ENCODE measurements around the gene TMBIM6. TPM values are rescaled to one million over a fixed set of nuclear protein-coding genes. Genes with fewer than 3 reads are reported as not detected.
A peak's percentile ranks its signal among the peaks of the same experiment; 100 is the strongest.
"Not testable (repeated sequence)": the region's sequence is repeated elsewhere in the genome, so short reads cannot be mapped to it uniquely, and the experiment has no call there.

Gene TMBIM6, protein sequence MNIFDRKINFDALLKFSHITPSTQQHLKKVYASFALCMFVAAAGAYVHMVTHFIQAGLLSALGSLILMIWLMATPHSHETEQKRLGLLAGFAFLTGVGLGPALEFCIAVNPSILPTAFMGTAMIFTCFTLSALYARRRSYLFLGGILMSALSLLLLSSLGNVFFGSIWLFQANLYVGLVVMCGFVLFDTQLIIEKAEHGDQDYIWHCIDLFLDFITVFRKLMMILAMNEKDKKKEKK
- 334 TPM for total RNA-seq

DNA sequence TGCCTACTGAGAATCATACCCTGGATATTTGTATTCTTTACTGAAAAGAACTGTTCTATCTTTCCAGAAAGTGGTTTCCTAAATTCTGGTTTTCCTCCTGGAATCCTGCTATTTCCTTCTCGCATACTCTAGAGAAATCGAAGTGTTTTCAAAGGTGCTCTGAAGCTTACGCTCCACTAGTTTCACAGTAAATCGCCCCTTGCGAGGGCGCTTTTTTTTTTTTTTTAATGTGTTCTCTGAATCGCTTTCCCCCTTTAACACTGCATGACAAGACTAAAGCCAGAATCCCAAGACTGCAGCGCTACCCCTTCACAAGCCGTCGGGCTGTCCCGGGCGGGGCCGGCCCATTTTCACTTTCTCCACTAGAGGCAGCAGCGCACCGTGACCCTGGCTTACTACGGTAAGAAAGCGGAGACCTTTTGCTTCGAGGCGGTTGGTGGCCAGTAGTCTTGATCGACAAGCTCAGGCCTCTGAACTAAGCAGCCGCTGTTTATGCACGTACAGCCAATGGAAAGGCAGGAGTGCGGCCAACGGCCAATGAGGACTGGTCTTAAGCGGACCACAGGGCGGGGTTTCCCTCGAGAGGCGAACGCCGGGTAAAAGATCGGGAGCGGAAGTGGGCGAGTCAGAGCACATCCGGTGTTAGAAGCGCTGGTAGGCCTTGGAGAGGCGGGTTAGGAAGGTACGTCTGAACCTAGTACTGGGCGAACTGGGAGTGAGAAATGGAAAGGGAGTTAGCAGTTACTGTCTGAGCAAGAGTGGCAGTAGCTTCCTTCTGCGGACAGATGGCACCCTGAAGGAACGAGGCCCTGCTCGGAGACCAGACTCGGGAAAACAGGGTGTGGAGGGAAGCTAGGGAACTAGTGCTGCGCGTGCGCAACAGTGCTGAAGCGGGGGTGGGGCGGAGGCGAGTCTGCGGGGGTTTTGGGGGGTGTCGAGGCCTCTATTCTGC is at the start of gene TMBIM6:
TMBIM6 (plus strand) TSS at position 628 of the 952 bp plus-strand sequence. CDS start 10,937 bp downstream, outside the sequence.
- peak; percentile 100 for DNase-seq

DNA sequence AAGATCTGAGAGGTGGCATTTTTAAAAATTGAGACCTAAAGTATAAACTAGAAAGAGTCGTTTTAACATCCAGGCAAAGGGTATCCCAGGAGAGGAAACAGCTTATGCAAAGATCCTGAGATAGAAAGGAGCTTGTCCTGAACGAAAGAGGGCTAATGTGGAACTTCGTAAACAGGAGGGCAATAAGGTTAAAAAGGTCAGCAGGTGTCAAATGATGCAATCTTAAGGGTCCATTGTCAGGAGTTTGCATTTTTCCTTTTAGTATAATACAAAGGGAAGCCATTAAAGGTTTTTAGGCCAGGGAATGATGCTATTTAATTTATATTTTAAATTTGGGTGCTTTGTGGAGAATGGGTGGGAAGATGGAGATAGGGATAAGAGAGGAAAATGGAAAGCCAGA is 48.5 kb upstream of the TMBIM6 start:
- DNase-seq, result no peak

DNA sequence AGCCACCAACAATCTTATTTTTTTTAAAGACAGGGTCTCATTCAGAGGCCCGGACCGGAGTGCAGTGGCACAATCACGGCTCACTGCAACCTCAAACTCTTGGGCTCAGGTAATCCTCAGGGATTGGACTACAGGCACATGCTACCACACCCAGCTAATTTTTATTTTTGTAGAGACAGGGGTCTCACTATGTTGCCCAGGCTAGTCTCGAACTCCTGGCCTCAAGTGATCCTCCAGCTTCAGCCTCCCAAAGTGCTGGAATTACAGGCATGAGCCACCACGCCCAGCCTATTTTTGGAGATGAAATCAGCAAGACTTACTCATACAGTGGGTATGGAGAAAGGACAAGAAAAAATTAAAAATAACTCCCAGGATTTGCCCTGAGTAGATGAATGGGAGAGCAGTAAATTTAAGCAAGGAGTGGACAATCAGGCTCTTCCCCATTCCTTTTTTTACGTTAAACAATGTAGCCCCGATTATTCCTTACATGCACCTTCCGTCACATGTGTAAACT is 47.4 kb upstream of the TMBIM6 start:
- DNase-seq, result no peak

DNA sequence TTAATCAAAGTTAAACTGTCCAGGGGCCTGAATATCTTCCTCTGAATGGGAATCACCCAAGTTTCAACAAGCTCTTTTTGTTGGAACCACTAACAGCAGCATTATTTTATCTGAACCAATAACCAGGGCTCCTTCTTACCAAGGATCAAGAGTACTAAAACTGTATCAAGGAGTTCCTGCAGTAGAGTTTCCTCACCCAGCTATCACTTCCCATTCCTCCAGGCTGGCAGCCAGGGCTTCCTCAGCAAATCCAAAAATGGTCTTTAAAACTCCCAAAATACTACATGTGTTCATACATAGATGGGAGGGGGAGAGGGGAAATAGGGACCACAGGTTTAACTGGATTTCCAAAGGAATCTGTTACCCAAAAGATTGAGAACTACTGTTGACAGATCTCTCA is 44.6 kb upstream of the TMBIM6 start:
- DNase-seq, result no peak

DNA sequence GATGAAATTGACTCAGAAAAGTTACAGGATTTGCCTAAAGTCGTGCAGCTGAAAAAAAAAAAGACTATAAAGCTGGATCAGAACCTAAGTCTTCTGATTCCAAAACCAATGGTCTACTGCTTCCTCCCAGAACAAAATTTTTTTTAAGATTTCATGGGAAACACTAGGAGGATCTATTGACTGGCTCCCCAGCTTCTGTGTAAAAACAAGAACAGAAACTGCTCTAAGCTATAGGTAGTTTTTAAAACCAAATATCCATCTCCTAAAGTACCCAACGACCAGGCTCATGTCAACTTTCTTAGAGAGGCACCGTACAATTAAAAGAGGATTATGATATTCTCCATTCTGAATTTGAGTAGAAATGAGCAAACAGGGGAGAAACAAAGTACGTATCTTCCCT is 43.5 kb upstream of the TMBIM6 start:
- no peak for DNase-seq

DNA sequence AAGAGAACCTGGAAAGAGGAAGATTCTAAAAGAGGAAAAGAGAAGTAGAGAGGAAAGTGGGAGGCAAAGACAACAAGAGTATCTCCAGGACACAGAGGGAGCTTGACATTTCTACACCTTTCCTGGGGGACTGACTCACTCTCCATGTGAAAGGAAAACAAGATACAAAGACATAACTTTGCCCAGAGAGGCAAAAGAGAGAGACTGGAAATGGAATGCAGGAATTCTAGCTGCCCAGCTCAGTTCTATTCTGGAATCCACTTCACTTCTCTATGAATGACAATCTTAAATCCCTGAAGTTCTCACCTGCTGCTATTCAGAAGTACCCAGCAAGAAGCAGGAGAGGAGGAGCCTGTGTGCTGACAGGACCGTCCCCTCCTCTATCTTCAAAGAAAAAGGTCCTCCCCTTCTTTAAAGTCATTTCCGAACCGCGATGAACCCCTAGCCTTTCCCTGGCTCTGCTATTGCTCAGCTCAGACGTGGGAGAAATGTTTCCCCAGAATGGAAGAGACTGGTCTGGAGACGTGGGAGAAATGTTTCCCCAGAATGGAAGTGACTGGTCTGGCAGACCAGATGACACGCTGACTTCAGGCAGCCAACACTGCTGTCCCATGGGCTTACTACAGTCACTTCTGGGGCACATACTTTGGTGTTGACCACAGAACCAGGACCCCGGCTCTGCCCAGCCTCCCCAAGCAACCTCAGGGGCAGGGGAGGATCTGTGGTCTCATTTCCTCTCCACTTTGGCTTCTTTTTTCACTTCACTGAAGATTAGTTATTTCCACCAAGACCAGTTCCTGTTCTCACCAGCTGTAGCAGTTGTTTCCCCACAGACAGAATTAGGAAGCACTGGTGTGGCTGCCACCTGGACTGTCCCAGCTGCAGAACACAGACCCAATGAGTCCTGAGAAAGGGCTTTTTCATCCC is 42.5 kb upstream of the TMBIM6 start:
- DNase-seq, result peak; percentile 64

DNA sequence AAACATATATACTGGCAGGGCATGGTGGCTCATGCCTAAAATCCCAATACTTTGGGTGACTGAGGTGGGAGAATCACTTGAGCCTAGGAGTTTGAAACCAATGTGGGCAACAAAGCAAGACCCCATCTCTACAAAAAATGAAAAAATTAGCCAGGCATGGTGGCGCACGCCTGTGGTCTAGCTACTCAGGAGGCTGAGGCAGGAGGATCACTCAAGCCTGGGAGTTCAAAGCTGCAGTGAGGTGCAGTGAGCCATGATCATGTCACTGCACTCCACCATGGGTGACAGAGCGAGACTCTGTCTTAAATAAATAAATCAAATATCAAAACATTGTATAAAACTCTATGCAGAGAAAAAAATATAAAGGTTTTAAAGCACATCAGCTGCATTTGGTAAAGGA is 39.3 kb upstream of the TMBIM6 start:
- no peak for DNase-seq

DNA sequence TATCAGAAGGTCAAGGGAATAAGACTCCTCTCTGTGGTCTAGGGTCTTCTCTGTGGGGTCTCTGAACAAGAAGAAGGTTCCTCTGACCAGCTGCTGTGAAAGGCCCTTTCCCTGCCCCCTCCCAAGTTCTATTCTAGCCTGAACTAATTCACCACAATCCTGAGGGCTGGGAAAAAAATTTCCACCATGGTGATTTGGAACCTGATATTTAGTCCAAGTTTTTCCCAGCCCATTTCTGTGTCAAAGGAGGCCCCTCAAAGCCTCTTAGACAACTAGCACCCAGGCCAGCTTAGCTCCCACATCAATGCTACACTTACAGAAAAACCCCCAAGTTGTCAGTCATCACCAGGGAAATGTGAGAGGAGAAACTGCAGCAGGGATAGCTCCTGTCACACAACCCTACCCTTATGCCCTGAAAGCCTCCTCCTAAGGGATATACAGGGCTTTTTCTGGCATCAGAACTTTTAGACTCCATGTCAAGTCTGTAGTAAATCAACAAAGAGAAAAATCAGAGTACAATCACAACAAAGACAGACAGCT is 38.6 kb upstream of the TMBIM6 start:
- peak; percentile 85 for DNase-seq

DNA sequence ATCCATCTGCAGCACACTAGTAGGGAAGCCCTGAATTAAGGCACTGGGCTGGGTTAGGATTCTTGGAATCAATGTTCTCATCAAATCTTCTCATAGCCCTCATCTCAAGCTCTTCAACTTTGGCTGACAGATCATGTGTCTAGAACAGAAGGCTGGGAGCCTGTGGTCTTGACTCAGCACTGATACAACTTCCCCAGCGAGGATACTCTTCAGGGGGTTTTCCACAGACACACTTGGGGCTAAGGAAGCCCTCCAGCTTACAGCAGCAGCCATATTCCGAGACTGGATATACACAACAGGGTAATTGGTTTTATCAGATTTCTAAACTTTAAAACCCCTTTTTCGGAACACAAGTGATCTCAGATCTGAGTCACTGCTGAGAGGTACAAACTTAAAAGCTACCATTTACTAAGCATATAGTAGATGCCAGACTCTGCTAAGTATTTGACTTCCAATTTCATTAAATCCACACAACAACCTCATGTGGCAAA is 37.7 kb upstream of the TMBIM6 start:
- peak; percentile 32 for DNase-seq

DNA sequence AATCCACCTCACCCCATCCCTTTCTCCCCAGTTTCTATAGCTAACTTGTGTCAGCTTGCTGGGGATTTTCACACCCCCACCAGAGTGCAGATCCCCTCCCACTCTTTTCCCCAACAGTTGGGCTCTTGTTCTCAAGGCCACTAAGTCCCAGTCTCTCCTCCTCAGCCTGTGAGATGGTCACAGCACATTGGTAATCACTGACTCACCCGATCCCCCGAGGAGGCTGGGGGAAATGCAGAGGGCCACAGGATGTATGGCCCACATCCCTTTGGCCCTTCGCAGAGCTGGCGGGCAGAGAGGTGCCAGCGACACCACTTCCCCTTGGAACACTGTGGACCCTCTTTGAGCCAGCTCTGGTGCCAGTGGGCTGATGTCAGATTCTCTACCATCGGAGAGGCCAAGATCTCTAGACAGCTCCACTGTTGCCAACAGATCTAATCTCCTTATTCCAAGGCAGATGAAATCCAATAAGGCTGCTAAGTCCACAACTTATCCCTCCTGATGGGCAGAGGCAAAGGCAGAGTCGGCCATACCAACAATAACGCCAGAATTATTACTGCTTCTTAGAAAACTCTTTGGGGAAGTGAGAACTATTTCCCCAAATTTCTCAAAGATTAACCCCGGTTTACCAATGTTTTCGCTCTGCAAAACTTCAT is 35.8 kb upstream of the TMBIM6 start:
- peak; percentile 67 for DNase-seq

DNA sequence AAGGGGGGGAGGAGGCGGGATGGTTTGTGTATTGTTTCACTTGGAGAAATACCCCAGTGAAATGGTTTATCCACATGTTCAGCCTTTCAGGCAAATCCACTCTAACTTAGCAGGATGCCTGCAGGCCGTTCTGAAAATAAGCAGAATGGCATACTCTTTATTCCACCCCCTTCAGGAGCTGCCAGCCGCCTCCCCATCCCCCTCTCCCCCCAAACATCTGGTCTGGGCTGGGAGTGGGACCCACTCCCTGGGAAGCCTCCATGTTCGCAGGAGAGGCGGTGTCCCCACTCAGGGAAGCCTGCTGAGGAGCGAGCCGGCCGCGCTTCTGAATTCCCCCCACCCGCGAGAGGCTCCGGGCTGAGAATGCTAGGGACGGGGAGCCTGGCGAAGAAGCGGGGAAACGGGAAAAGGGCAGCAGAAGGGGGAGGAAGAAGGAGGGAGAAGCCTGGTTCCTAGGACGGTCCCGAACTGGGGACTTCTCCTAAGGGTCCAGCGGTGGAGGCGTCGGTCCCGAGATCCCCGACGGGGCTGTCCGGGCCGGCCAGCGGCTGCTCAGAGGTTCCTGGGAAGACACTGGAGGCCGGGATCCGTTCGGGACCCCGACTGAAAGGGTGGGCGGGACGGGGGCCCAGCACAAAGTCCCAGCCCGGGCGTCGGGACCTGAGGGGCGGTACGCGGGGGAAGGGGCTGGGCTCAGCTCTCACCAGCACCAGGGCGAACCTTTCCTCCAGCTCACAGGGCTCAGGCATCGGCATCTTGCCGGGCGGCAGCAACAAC is 34.8 kb upstream of the TMBIM6 start:
- peak; percentile 80 for DNase-seq

DNA sequence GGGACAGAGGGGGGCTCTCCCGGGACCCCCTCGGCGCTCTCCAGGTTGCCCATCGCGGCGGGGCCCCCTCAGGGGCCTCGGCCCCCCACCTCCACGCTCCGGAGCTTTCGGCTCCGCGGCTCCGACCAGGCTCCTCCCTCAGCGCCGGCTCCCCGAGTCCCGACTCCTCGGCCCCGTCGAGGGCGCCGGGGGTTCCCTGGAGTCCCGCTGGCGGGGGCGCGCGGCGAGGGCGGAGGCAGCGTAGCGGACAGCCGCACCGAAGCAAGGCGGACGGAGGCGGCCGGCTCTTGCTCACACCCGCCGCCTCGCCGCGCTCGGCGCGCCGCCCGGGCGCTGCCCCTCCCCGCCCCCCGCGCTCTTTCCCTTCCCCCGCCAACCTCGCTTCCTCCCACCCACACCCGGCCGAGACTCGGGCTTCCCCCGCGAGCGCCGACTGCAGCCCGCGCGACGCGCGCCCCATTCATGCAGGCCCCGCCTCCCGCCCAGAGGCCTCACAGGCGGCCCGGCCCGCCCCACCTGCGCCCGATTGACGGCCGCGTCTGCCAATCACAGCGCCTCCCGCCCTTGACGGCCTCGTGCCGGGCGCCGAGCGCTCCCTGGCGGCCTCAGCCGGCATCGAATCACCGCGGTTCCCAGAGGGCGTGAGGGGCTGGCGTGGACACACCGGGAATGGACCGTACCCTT is 34.1 kb upstream of the TMBIM6 start, which contains the start of gene FMNL3:
FMNL3 (minus strand) TSS at position 278 of the 684 bp plus-strand sequence; CDS start at position 53, 225 bp downstream.
- DNase-seq, result peak; percentile 98

DNA sequence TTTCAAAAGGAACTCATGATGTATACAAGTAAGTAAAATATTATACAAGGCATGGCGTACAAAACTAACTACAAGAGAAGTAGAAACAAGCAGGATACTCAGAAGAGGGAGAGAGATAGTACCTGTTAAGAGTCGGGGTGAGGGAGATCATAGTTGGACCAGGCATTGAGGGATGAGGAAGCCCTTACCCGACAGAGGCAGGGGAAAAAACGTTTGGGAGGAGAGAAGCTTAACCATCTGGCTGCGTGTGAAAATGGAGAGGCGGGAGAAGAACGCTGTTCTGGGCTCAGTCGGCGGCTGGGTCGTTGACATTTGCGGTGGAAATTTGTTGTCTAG is 33.6 kb upstream of the TMBIM6 start:
- DNase-seq, result no peak

DNA sequence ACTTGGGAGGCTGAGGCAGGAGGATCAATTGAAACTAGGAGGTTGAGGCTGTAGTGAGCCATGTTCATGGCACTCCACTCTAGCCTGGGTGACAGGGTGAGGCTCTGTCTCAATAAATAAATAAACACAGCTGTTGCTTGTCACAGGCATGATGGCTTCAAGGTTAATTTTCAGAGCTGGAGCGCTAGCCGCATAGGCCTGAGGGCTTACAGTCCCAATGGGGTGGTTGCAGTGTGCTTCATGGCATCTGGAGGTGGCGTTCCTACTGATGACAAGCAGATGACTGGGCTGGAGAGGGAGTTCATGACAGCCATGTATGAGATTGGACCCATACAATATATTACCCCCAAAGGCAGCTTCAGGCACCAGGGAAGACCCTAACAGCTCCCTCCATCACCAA is 32.5 kb upstream of the TMBIM6 start:
- no peak for DNase-seq

DNA sequence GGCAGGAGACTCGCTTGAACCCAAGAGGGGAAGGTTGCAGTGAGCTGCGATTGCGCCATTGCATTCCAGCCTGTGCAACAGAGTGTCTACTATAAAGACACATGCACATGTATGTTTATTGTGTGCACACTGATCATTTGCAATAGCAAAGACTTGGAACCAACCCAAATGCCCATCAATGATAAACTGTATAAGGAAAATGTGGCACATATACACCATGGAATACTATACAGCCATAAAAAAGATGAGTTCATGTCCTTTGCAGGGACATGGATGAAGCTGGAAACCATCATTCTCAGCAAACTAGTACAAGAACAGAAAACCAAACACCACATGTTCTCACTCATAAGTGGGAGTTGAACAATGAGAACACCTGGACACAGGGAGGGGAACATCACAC is 27.4 kb upstream of the TMBIM6 start:
- not testable (repeated sequence) for DNase-seq

DNA sequence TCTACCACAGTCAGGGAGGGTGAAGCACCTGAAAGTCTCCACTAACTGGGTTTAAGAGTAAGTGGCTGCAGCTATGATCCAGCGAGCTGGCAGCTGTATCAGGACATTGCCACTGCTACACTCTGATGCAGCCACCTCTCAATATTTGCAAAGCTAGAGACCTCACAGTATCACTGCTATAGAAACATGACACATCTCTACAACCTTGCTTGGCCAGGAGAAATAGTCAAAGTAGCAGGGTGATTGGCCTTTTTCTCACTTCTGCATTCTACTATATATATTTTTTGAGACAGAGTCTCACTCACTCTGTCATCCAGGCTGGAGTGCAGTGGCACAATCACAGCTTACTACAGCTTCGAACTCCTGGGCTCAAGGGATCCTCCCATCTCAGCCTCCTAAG is 24.8 kb upstream of the TMBIM6 start:
- DNase-seq, result no peak

DNA sequence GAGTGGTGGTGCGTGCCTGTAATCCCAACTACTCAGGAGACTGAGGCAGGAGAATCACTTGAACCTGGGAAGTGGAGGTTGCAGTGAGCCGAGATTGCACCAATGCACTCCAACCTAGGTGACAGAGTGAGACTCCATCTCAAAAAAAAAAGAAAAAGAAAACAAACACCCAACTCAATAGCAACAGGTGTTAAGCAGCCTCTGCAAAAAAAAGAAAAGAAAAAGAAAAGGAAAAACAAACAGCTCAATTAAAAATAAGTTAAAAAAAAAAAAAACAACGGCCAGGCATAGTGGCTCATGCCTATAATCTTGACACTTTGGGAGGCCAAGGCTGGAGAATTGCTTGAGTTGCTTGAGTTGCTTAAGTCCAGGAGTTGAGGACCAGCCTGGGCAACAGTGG is 23.6 kb upstream of the TMBIM6 start:
- DNase-seq, result not testable (repeated sequence)

DNA sequence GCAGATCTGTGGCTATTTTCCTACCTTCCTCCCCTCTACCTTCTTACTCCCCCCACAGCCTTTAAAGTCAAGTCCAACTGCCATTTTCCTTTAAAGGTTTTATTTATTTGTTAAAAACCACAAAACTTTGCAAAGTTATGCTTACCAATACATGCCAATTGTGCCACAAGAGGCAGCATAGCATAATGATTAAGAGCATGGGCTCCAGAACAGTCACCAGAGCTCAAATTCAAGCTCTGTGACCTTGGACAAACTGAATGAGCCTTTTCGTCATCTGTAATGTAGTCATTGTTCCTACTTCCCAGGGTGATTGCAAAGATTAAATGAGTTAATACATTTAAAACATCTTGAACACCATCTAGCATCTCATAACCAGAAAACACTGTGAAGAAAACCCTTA is 21.1 kb upstream of the TMBIM6 start:
- no peak for DNase-seq

DNA sequence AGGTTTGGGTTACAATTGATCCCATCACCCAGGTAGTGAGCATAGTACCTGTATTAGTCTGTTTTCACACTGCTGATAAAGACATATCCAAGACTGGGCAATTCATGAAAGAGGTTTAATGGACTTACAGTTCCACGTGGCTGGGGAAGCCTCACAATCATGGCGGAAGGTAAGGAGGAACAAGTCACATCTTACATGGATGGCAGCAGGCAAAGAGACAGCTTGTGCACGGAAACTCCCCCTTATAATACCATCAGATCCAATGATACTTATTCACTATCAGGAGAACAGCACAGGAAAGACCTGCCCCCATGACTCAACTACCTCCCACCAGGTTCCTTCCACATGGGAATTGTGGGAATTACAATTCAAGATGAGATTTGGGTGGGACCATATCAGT is 20.0 kb upstream of the TMBIM6 start:
- not testable (repeated sequence) for DNase-seq

DNA sequence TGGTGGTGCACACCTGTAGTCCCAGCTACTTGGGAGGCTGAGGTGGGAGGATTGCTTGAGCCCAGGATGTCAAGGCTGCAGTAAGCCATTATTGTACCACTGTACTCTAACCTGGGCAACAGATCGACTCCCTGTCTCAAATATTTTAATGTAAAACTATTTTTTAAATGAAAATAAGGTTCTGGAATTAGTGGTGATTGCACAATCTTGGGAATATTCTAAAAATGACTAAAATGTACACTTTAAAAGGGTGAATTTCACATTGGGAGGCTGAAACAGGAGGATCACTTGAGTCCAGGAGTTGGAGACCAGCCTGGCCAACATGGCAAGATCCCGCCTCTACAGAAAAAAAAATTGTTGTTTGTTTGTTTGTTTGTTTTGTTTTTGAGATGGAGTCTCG is 12.9 kb upstream of the TMBIM6 start:
- DNase-seq, result no peak
